ENCODE results near the gene TRIM29. TPM values are rescaled to one million over a fixed set of nuclear protein-coding genes. Genes with fewer than 3 reads are reported as not detected.

The TRIM29 gene
- total RNA-seq, 1 donor from 2014 or later: 56.7 TPM

- Mint-ChIP-seq H3K36me3 (no peaks in the 10 kb centered on the region), H3K27me3 (peaks cover 45% of the 10 kb centered on the region), H3K27ac (no peak overlapping the region), H3K4me3 (no peak overlapping the region), H3K9me3 (no peaks in the 10 kb centered on the region), H3K4me1 (ENCODE audit: unreplicated experiment) (peaks cover 15% of the 10 kb centered on the region)
- TF ChIP-seq CTCF (conservative IDR thresholded peaks at IDR 0.05): no peak
- no peak for DNase-seq (ENCODE audit: extremely low spot score, unreplicated experiment)
These were observed 35.9 kb upstream of the TRIM29 start for GRCh38 chr11:120173807-120174206.

- TF ChIP-seq CTCF (conservative IDR thresholded peaks at IDR 0.05): no peak
- DNase-seq (ENCODE audit: extremely low spot score, unreplicated experiment): peak; percentile 63
- H3K27ac Mint-ChIP-seq: peak overlapping the region; percentile 29
- peak overlapping the region; percentile 51 for H3K4me3 Mint-ChIP-seq
- peaks cover 20% of the 10 kb centered on the region for H3K4me1 Mint-ChIP-seq (ENCODE audit: unreplicated experiment)
- H3K9me3 Mint-ChIP-seq: no peaks in the 10 kb centered on the region
- H3K36me3 Mint-ChIP-seq: no peaks in the 10 kb centered on the region
- peaks cover 50% of the 10 kb centered on the region for H3K27me3 Mint-ChIP-seq
These were observed 35.2 kb upstream of the TRIM29 start for GRCh38 chr11:120173019-120173705.

GRCh38 chr11:120172054-120172911 is 34.4 kb upstream of the TRIM29 start:
- H3K4me1 Mint-ChIP-seq (ENCODE audit: unreplicated experiment): peaks cover 20% of the 10 kb centered on the region
- peak; percentile 88 for TF ChIP-seq CTCF (conservative IDR thresholded peaks at IDR 0.05)
- peak; percentile 81 for DNase-seq (ENCODE audit: extremely low spot score, unreplicated experiment)
- peaks cover 55% of the 10 kb centered on the region for H3K27me3 Mint-ChIP-seq
- peak overlapping the region; percentile 66 for H3K27ac Mint-ChIP-seq
- H3K4me3 Mint-ChIP-seq: peak overlapping the region; percentile 57
- H3K9me3 Mint-ChIP-seq: no peaks in the 10 kb centered on the region
- no peaks in the 10 kb centered on the region for H3K36me3 Mint-ChIP-seq

GRCh38 chr11:120170741-120171261 is 32.9 kb upstream of the TRIM29 start:
- H3K36me3 Mint-ChIP-seq: no peaks in the 10 kb centered on the region
- no peaks in the 10 kb centered on the region for H3K9me3 Mint-ChIP-seq
- H3K4me3 Mint-ChIP-seq: peak overlapping the region; percentile 55
- H3K4me1 Mint-ChIP-seq (ENCODE audit: unreplicated experiment): peaks cover 20% of the 10 kb centered on the region
- peaks cover 56% of the 10 kb centered on the region for H3K27me3 Mint-ChIP-seq
- TF ChIP-seq CTCF (conservative IDR thresholded peaks at IDR 0.05): no peak
- H3K27ac Mint-ChIP-seq: no peak overlapping the region
- peak; percentile 53 for DNase-seq (ENCODE audit: extremely low spot score, unreplicated experiment)

- TF ChIP-seq CTCF (conservative IDR thresholded peaks at IDR 0.05): no peak
- peaks cover 55% of the 10 kb centered on the region for H3K27me3 Mint-ChIP-seq
- DNase-seq (ENCODE audit: extremely low spot score, unreplicated experiment): peak; percentile 63
- peak overlapping the region; percentile 55 for H3K4me3 Mint-ChIP-seq
- H3K4me1 Mint-ChIP-seq (ENCODE audit: unreplicated experiment): peaks cover 20% of the 10 kb centered on the region
- H3K9me3 Mint-ChIP-seq: peaks cover 2% of the 10 kb centered on the region
- H3K27ac Mint-ChIP-seq: no peak overlapping the region
- H3K36me3 Mint-ChIP-seq: no peaks in the 10 kb centered on the region
These were observed 32.2 kb upstream of the TRIM29 start for GRCh38 chr11:120169981-120170698.

Data from type B pancreatic cell (in vitro differentiated cells).